ENCODE results near the gene SGPL1. TPM values are rescaled to one million over a fixed set of nuclear protein-coding genes. Genes with fewer than 3 reads are reported as not detected.

The SGPL1 gene
- total RNA-seq, 1 donor = 26.3 TPM

- no peak for DNase-seq (ENCODE audit: low read depth)
- no peak for TF ChIP-seq CTCF (IDR thresholded peaks at IDR 0.05; ENCODE audit: insufficient read depth, low read length)
- H3K4me3 ChIP-seq (ENCODE audit: low read depth, low read length) = no peak overlapping the region
Observed at GRCh38 chr10:70906953-70907636, 91.3 kb downstream of the SGPL1 start.

- H3K4me3 ChIP-seq (ENCODE audit: low read depth, low read length) = no peak overlapping the region
- TF ChIP-seq CTCF (IDR thresholded peaks at IDR 0.05; ENCODE audit: insufficient read depth, low read length) = no peak
- no peak for DNase-seq (ENCODE audit: low read depth)
Observed at GRCh38 chr10:70907637-70908405, 92.1 kb downstream of the SGPL1 start.

- no peak for TF ChIP-seq CTCF (IDR thresholded peaks at IDR 0.05; ENCODE audit: insufficient read depth, low read length)
- no peak overlapping the region for H3K4me3 ChIP-seq (ENCODE audit: low read depth, low read length)
- no peak for DNase-seq (ENCODE audit: low read depth)
Observed at GRCh38 chr10:70908406-70909296, 92.9 kb downstream of the SGPL1 start.

- H3K4me3 ChIP-seq (ENCODE audit: low read depth, low read length) = no peak overlapping the region
- no peak for DNase-seq (ENCODE audit: low read depth)
- no peak for TF ChIP-seq CTCF (IDR thresholded peaks at IDR 0.05; ENCODE audit: insufficient read depth, low read length)
Observed at GRCh38 chr10:70909326-70909935, 93.7 kb downstream of the SGPL1 start.

- no peak for DNase-seq (ENCODE audit: low read depth)
- H3K4me3 ChIP-seq (ENCODE audit: low read depth, low read length) = no peak overlapping the region
- TF ChIP-seq CTCF (IDR thresholded peaks at IDR 0.05; ENCODE audit: insufficient read depth, low read length) = no peak
Observed at GRCh38 chr10:70910486-70911341, 95.0 kb downstream of the SGPL1 start.
